Cardiac septum (tissue), 1 donor: Measurements from ENCODE around the gene C22orf23. TPM values are rescaled to one million over a fixed set of nuclear protein-coding genes. Genes with fewer than 3 reads are reported as not detected.
"Not testable (repeated sequence)": the region's sequence is repeated elsewhere in the genome, so short reads cannot be mapped to it uniquely, and the experiment has no call there.

ENCODE experiments used
- DNase-seq: peaks from one replicate; pipeline ENCODE4 v3.0.0-alpha.2; 2020; ENCODE audit warnings: low spot score
- intact Hi-C: fragments of 100-400 bp; cut with DNase I; formaldehyde crosslinking; loops from one replicate; pipeline ENCODE4 v1.14.0; 2022
- total RNA-seq: library from RNA; stranded (reverse); fragmentation: NEBNext Ultra II Directional; extraction: Animal tissue kit (Norgen Biotek cat#: 25700); gene quantifications from one replicate; pipeline ENCODE4 v1.2.1, GENCODE V29; 2021
- donor health status: DM: no; HTN: no; CAD: no.

The C22orf23 gene
- total RNA-seq, 1 donor from 2014 or later, result 0.54 TPM

- intact Hi-C loops, result no loop called here
- no peak for DNase-seq
These were observed 29.8 kb upstream of the C22orf23 start for GRCh38 chr22:37982938-37983859.

GRCh38 chr22:37982151-37982785 is 28.9 kb upstream of the C22orf23 start:
- DNase-seq, result no peak
- intact Hi-C loops, result no loop called here

- DNase-seq, result no peak
- intact Hi-C loops, result no loop called here
These were observed 28.0 kb upstream of the C22orf23 start for GRCh38 chr22:37981282-37982011.

GRCh38 chr22:37979782-37980181 is 26.4 kb upstream of the C22orf23 start:
- intact Hi-C loops, result no loop called here
- DNase-seq, result no peak

- no peak for DNase-seq
- intact Hi-C loops, result no loop called here
These were observed 23.1 kb upstream of the C22orf23 start for GRCh38 chr22:37976547-37976946.

- DNase-seq, intact Hi-C loops: not testable (repeated sequence)
These were observed 22.6 kb upstream of the C22orf23 start for GRCh38 chr22:37976022-37976421.

- DNase-seq, result no peak
- intact Hi-C loops, result no loop called here
These were observed 21.8 kb upstream of the C22orf23 start for GRCh38 chr22:37975153-37975552.

- intact Hi-C loops, result no loop called here
- DNase-seq, result no peak
These were observed 20.1 kb upstream of the C22orf23 start for GRCh38 chr22:37973271-37974170.

- intact Hi-C loops, result no loop called here
- DNase-seq, result no peak
These were observed 19.1 kb upstream of the C22orf23 start for GRCh38 chr22:37972527-37972926.

- no peak for DNase-seq
- intact Hi-C loops, result no loop called here
These were observed 18.4 kb upstream of the C22orf23 start for GRCh38 chr22:37971475-37972434.

- DNase-seq, result no peak
- intact Hi-C loops, result no loop called here
These were observed 17.5 kb upstream of the C22orf23 start for GRCh38 chr22:37970864-37971263.

GRCh38 chr22:37968452-37969251 is 15.3 kb upstream of the C22orf23 start:
- intact Hi-C loops, result loop anchor here (5.0 kb wide), 2 partner anchors 81 to 151 kb away; no protein-coding TSS in a partner anchor
- no peak for DNase-seq

- DNase-seq, result no peak
- intact Hi-C loops, result loop anchor here (5.0 kb wide), 2 partner anchors 81 to 151 kb away; no protein-coding TSS in a partner anchor
These were observed 14.4 kb upstream of the C22orf23 start for GRCh38 chr22:37967637-37968451.

GRCh38 chr22:37967147-37967546 is 13.7 kb upstream of the C22orf23 start:
- DNase-seq, result no peak
- intact Hi-C loops, result loop anchor here (5.0 kb wide), 2 partner anchors 80 to 150 kb away; no protein-coding TSS in a partner anchor

GRCh38 chr22:37965940-37966664 is 12.7 kb upstream of the C22orf23 start:
- intact Hi-C loops, result loop anchor here (5.0 kb wide), 2 partner anchors 79 to 149 kb away; no protein-coding TSS in a partner anchor
- DNase-seq, result no peak

GRCh38 chr22:37961062-37961461 is 7.7 kb upstream of the C22orf23 start:
- intact Hi-C loops, result no loop called here
- DNase-seq, result no peak
